ENCODE measurements around the gene TRAF7.
"Not testable (repeated sequence)": the region's sequence is repeated elsewhere in the genome, so short reads cannot be mapped to it uniquely, and the experiment has no call there.

Gene TRAF7

DNA sequence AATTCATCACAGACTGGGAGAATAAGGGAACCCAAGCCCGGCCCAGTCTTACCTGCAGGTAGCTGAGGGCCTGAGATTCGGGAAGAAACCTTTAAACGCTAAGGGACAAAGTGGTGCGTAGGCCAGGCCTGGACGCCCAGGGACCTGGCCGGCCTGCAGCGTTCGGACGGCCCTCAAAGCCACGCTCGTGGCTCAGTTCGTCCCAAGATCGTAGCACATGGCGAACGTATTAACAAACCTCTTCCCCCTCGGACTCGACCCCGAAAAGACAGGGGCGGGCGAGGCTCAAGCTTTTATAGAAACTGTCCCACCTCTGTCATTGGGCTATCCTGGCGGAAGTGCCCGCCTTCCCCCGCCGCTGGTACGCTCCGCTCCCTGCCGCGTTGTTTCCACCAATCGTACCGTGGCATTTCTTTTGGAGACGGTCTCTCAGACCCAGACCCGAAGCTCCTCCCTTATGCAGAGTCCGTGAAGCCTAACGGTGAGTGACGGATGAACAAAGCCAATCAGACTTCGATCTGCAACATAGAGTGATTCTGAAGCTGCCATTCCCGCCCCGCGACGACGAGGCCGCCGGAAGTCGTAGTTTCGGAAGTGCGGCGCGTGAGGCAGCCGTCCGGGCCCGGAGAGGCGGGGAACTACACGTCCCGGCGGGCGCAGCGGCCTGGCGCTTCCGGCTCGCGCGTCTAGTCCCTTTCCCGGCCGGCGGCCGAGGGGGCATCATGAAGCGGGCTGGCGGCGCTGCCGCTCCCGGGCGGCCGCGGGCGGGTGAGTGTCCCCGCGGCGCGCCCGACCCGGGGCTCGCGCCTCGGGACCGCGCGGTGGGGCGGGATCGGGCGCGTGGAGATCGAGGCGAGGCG lies at the start of gene TRAF7:
Gene TRAF7, plus strand, starts transcription at position 692 of the 860 bp plus-strand sequence. CDS start 8,139 bp downstream, outside the sequence.
- DNase-seq (ENCODE audit: low spot score) = peak; percentile 100

DNA sequence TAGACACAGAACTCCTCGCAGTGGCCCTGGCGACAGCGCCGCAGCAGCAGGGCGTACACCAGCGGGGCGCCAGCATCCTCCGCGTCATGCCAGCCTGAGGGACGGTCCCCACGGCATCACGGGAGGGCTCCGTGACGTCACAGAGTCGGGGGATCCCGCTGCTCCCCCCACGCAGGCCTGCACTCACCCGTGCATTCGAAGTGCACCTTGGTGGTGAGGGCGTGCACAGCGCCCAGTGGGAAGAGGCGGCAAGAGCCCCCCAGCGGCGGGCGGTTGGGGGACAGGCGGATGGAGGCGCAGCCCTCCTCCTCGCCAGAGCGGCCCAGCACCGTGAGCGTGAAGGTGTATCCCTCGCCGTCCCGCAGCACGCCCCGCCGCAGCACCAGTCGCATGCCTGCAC lies 49.4 kb upstream of the TRAF7 start:
- not testable (repeated sequence) for DNase-seq (ENCODE audit: low spot score)

DNA sequence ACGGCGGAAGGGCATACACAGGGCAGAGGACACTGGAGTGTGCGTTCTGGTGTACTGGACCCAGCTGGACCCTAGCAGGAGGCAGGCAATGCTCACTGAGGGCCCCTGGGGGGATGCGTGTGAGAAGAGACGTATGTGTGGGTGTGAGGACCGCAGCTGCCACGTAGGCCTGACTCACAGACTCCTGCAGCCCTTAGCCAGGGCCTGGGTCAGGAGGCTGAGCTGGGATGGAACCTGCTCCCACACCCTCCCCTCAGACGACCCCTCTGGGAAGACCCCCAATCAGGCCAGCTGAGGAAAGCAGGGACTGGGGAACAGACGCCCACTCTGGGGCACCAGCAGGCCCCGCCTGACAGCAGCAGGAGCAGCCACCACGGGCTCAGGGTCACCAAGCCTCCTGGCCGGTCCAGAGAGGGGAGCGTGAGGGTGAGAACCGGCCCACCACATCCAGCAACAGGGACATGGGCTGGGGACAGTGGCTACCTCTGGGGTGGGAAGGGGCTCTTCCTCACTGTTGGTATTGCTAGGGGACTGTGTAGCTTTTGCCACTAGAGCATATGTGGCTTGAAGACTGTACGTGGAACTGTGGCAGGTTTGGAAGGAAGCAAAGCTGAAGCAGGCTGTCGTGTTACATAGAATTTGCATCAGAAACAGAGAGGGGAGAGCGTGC lies 48.3 kb upstream of the TRAF7 start:
- not testable (repeated sequence) for DNase-seq (ENCODE audit: low spot score)

DNA sequence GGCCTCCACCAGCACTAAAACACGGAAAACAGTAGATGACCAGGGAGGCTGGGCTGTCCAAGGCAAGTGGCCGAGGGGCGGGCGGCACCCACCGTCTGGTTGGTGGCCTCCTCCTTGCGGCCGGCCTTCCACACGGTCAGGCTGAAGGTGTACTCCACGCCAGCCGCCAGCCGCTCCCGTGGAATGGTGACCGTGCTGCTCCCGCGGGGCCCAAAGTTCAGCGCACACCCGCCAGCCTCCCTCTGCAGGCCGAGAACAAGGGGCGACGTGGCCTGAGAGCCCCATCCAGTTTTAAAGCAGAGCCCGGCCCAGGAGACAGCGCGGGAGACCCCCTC lies 47.8 kb upstream of the TRAF7 start:
- DNase-seq (ENCODE audit: low spot score) = not testable (repeated sequence)

DNA sequence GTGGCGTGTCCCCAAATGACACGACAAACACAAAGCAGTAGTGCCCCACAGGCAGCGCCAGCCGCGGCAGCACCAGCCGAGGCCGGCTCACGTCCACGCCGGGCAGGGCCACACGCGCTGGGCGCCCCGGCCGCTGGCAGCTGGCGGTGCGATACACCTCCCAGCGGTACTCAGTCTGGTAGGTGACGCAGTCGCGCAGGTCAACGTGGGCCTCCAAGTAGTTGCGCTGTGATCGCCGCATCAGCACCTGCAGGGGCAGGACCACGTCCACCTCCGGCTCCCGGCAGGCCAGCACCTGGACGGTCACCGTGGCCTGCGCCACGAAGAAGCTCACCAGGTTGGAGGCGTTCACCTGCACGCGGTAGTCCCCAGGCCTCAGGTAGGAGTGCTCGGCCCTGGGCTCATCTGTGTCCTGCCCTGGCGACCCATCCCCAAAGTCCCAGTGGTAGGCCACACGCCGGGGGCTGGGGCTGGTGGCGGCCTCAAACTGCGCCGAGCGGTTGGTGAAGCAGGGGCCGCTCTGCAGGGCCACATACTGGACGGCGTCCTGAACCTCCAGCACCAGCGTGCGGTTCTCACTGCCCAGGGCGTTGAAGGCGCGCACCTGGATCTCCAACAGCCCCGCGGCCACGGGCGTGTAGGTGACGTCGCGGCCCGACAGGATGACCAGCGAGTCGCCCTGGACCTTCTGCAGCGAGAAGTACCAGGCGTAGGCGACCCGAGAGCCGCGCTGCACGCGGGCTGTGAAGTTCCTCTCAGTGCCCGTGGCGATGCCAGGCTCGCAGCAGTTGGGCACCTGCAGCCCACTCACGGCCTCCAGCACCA lies 46.9 kb upstream of the TRAF7 start:
- not testable (repeated sequence) for DNase-seq (ENCODE audit: low spot score)

DNA sequence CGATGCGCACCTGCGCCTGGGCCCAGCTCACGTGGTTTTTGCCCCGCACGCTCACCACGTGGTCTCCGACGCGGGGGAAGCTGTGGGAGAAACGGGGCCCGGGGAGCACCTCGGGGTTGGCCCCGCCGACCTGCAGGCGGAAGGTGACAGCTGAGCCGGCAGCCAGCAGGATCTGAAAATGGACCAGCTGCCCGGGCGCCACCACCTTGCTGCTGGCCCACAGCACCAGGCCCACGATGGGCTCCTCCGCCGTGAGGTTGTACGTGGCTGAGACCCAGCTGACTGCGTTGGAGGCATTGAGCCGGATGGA lies 46.4 kb upstream of the TRAF7 start:
- DNase-seq (ENCODE audit: low spot score) = not testable (repeated sequence)

DNA sequence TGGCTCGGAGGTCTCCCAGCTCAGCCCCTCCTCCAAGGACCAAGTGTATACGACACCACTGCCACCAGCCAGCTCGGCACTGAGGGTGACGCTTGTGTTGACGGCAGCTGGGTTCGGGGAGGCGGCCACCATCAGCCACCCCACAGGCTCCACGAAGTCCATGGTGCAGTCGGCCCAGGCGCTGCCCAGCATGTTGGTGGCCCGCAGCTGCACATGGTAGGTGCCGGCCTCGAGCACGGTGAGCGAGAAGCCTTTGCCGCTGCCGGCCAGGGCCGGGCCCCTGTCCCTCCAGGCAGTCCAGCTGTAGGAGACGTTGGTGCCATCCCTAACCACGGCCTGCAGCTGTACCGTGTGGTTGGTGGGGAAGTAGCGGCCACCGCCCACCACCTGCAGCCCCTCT lies 45.7 kb upstream of the TRAF7 start:
- not testable (repeated sequence) for DNase-seq (ENCODE audit: low spot score)

DNA sequence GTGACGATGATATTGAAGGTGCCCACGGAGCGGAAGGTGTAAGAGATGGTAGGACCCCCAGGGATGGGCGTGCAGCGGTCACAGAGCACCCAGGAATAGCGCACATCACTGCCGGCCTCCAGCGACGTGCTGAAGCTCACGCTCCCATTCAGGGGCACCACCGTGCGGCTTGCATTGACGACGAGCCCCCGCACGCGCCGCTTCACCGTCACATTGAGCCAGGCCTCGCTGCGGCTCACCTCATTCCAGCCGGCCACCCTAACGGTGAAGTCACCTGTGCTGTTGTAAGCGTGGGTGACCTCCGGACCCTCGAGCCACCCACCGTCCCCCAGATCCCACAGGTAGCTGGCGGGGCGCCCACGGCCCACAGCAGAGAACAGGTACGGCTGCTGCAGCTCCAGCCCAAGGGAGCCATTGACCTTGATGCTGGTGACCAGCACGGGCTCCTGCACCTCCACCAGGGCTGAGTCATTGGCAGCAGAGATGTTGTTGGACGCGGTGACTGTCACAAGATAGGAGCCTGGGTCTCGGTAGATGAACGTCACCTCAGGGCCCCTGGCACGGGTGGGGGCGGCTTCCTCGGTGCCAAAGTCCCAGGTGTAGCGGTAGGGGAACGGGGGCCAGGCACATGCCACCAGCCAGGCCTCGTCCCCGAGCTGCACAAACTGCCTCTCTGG lies 45.1 kb upstream of the TRAF7 start:
- DNase-seq (ENCODE audit: low spot score) = not testable (repeated sequence)

DNA sequence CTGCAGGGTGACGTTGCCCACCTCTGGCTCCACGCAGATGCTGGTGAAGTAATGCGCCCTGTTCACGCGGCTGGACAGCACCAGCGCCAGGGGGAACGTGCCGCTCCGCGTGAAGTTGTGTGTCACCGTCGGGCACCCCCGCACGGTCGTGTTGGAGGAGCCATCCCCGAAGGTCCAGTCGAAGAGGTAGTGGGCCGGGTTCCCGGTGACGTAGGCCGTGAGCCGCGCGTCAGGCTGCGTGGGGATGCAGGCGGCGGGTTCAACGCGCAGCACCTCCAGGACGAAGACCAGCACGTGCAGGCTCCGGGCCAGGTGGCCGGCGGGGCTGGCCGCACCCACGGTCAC lies 44.6 kb upstream of the TRAF7 start:
- not testable (repeated sequence) for DNase-seq (ENCODE audit: low spot score)

DNA sequence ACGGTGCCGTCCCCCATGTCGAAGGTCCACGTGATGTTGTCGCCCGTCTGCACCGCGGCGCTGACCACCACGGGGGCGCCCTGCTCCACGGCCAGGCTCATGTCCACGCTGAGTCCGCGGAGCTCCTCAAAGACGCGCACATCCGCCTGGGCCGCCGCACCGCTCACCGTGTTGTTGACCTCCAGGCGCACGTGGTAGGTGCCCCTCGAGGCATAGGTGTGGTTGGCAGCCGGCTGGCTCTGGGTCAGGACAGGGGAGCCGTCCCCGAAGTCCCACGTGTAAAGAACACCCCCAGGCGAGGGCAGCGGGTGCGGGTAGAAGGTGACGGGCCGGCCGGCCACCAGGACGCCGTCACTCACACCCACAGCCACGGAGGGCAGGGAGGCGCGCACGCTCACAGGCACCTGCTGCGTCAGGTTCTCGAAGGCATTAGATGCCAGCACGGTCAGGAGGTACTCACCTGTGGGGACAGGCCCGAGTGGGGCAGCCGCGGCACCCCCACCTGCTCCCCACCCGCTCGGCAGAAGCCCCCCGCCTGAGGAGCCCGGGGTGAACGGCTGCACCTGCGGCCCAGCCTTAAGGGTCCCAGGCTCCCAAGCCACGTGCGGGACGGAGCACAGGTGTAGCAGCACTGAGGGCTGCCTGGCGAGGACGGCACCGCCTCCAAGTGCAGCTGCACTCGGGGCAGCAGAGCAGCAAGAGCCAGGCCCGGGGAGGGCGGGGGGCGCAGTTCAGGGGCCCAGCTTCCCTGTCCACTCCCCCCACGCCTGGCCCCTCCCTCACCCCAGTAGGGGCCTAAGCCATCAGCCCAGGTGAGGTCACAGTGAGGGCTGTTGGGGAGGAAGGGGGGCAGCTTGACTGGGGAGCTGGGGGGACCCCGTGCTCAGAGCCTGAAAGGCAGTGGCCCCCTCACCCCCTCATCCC lies 43.9 kb upstream of the TRAF7 start:
- DNase-seq (ENCODE audit: low spot score) = not testable (repeated sequence)

DNA sequence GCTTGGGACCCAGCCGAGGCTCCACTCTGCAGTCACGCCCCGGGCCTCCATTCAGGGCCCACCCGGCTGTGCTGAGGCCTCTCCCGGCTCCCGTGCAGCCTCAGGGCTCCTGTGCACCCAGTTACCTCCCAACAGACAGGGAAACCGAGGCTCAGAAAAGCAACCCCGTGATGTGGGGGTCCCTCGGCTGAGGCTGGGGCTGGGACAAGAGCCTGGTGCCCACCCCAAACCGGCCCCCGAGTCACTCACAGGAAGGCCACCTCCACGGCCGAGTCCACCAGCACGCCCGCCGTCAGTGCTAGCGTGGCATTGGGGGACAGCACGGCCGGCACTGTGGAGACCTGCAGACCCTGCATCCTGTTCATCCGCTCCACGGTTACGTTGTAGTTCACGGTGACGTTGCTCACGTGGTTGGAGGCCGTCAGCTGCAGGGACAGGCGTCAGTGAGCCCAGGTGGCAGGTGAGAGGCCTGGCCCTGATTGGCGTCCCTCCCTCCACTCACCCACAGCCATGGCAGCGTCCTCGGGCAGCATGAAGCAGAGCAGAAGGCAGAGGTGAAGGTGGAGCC lies 43.0 kb upstream of the TRAF7 start:
- not testable (repeated sequence) for DNase-seq (ENCODE audit: low spot score)

DNA sequence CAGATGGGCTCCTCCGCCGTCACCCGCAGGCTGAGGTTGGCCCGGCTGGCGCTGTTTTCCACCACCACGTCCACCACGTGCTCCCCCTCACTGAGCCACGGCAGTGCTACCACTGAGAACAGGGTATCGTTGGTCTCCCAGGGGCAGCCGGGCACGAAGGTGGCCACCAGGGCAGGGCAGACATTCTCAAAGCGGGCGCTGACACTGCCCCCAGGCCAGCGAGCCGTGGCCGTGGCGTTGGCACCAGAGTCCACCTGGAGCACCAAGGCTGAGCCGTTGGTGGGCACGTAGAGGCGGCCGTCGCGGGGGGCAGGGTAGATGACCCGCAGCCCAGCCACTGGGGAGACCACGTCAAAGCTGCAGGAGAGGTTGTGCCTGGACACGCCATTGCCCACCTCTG lies 41.4 kb upstream of the TRAF7 start:
- not testable (repeated sequence) for DNase-seq (ENCODE audit: low spot score)

DNA sequence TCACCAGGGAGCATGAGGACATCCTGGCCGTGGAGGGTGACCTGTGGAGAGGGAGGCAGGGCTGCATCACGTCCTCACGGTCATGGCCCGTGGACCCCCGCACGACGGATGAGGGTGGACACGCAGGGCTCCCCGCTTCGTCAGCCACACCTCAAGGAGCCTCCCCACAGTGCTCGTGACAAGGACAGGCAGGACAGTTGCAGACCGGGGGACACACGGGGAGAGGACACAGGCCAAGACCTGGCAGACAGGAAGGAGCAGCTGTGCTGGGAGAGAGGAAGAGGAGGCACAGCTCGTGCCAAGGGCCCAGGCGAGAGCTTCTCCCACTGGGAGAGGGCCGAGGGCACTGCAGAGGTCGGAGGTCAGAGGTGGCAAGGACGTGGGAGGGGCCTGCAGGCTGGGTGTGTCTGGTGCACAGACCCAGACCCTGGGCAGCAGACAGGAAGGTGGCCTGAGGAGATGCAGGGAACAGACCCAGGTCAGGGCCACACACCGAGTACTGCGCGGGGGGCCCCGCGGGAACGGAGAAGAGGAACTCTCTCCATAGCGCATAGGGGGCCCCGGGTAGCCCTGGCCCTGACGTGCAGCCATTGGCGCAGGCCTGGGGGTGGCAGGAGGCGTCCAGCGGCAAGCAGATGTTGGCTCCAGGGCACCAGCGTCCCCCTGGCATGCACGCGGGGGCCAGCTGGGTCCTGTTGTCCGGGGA lies 40.5 kb upstream of the TRAF7 start:
- not testable (repeated sequence) for DNase-seq (ENCODE audit: low spot score)

DNA sequence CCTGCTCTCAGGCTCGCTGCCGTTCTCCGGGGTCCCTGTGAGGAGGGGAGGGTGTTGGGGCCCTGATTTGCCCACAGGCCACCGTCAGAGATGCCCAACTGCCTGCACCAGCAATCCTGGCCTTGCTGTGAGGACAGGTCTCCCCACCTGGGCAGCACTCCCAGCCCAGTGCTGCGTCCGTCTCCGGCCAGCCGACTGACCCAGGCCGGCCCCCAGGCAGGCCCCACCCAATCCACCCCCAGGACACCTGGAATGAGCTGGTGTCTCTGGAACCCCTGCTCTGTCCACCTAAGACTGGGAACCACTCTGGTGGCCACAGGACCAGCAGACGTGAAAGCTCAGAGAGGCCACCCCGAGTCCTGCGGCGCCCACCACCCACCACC lies 40.0 kb upstream of the TRAF7 start:
- DNase-seq (ENCODE audit: low spot score) = no peak

DNA sequence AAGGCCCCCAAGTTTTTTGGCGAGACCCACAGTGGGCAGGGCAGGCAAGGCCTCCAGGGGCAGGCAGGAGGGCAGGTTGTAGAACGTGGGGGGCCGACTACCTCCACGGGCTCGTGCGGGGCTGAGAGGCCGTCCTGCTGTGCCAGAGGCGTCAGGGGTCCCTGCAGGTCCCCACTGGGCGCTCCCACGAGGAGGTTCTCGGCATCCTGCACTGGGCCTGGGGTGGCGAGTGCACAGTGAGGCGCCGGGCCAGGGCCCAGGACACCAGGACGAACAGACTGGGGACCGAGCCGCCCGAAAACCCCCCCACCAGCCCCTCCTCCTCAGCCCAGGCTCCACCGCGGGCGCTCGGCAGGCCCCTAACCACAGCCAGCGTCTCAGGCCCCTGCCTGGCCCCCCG lies 39.2 kb upstream of the TRAF7 start:
- DNase-seq (ENCODE audit: low spot score) = not testable (repeated sequence)

DNA sequence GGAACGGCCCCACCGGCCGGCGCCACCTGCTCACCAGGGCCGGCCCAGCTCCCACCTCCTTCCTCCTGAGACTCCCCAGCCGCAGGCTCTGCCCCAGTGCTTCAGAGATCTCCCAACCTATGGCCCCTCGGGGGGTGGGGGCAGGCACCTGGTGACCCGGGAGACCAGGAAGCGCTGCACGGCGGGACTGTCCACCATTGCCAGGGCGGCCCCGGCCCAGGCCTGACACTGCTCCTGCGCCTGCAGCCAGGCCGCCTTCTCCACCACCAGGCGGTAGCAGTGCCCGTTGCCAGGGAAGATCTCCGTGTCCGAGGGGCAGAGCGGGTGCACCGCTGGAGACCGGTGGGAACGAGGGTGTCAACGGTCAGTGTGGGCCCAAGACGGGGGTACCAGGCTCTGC lies 38.2 kb upstream of the TRAF7 start:
- not testable (repeated sequence) for DNase-seq (ENCODE audit: low spot score)

DNA sequence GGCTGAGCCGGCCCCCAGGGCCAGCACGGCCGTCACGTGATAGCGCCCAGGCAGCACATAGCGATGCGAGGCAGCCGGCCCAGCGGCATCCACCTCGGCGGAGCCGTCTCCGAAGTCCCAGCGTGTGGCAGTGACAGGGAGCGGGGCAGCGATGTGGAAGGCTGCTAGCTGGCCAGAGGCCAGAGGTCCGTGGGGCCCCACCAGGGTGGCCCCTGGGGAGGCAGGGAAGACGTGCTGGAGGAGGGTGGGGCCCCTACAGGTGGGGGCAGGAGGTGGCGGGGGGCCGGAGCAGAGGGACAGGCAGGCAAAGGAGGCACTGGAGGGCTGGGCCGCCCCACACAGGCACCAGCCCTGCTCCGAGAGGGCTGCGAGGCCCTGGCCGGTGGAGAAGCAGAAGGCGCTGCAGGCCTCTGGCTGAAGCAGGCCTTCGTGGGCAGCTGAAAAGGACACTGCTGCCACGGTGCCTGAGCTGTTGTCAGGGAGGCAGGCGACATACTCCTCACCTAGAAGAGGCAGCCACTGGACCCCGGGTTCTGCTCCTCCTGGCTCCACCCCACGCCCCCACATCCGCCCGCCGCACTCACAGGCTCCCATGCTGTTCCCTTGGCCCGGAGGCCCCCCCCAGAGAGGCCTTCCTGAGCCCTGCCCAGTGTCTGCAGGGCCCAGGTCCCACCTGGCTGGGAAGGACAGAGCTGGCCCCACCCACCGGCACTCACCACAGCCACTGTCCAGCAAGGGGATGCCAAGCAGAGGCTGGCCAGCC lies 37.4 kb upstream of the TRAF7 start:
- DNase-seq (ENCODE audit: low spot score) = not testable (repeated sequence)

DNA sequence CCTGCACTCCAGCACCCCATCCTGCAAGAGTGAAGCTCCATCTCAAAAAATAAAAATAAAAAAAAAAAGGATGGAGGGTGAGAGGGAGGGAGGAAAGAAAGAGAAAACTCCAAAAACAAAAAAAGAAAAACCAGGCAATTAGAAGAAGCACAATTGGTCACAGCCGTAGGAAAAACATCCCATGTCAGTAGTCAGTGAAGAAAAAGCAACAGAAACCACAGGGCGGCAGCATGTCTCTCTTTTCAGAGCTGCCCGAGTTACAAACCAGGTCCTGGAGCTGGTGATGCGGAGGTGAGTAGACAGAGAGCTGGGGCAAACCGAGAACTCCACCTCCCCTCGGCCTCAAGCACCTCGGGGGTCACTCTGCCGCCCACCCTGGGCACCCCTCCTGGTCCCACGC lies 34.3 kb upstream of the TRAF7 start:
- peak; percentile 74 for DNase-seq (ENCODE audit: low spot score)

DNA sequence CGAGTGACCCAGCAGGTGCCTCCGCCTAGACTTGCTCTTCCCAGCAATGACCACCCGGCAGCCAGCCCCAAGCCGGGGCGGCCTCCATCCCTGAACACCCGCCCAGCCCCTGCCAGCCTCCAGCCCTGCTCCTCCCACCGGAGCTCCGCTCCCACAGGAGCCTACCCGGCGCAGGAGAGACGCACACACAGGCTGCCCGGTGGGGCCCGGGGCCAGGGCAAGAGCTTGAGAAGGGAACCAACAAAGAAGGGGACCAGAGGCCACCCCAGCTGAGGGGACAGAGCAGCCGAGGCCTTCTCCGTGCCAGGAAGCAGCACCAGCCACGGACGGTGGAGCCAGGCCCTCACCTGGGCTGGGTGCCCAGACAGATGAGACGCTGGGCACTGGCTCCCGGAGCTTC lies 33.7 kb upstream of the TRAF7 start:
- DNase-seq (ENCODE audit: low spot score) = no peak

Measured in NAMALWA (cell line).